GM12878 (cell line): Measurements from ENCODE around the gene TBCD. TPM values are rescaled to one million over a fixed set of nuclear protein-coding genes. Genes with fewer than 3 reads are reported as not detected.

Experiments
- ATAC-seq: fragments of 200-7000 bp; cut with Tn5 transposase; 3 replicates; pipeline ENCODE4 v1.9.1; 2020; ENCODE audit warnings: mild to moderate bottlenecking, moderate library complexity
- BruUV-seq: library from RNA; stranded (reverse); fragments of 400-500 nt; replicated peaks from 2 replicates; lab custom pipeline; 2021; lab: Mats Ljungman, UMichigan
- CTCF ChIA-PET: fragments of 300-600 bp; sonication (Branson Sonifier 250); formaldehyde crosslinking; extraction: SDS; loops from one replicate; lab custom pipeline; 2021; ENCODE audit warnings: inconsistent platforms; lab: Yijun Ruan, JAX
- POLR2A ChIA-PET: fragments of 350-600 bp; formaldehyde crosslinking; extraction: SDS; loops from one replicate; lab custom pipeline; 2021; ENCODE audit warnings: inconsistent platforms; lab: Charles Lee
- RAD21 ChIA-PET: fragments of 300-600 bp; sonication (Branson Sonifier 250); formaldehyde crosslinking; loops from one replicate; lab custom pipeline; 2023; ENCODE audit warnings: antibody characterized with exemption; ENCODE audit not compliant: unreplicated experiment; lab: Charles Lee
- SMC1A ChIA-PET: fragments of 300-600 bp; sonication (Branson Sonifier 250); formaldehyde crosslinking; loops from one replicate; lab custom pipeline; 2023; ENCODE audit not compliant: unreplicated experiment, uncharacterized antibody; lab: Charles Lee
- DNase-seq: peaks from one replicate; pipeline ENCODE4 v3.0.0-alpha.2; 2011; ENCODE audit warnings: low read depth, low spot score
- FAIRE-seq: peaks from 3 replicates; lab custom pipeline; 2011; peaks lifted over from hg19 to GRCh38; lab: Jason Lieb, UNC
- H2AFZ ChIP-seq: 2 replicates; pipeline ENCODE4 v1.6.0; 2011; ENCODE audit warnings: low read depth, low read length, control low read depth; ENCODE audit not compliant: control insufficient read depth
- H3K27ac ChIP-seq: 2 replicates; pipeline ENCODE4 v1.5.1; 2011; ENCODE audit warnings: control low read depth; ENCODE audit not compliant: control insufficient read depth, insufficient read depth
- H3K27me3 ChIP-seq, 2 experiments: replicated peaks in 1 of 2; 2 replicates each; pipeline versions ENCODE4 v1.6.0 to v1.6.1; 2011; ENCODE audit warnings: low read length in 1 of 2; ENCODE audit not compliant: control insufficient read depth in 2 of 2, insufficient read depth in 2 of 2
- H3K36me3 ChIP-seq, 2 experiments: 2 replicates each; pipeline ENCODE4 v1.5.1; 2011; ENCODE audit warnings: low read length in 1 of 2; ENCODE audit not compliant: control insufficient read depth in 2 of 2, insufficient read depth in 2 of 2
- H3K4me1 ChIP-seq: 2 replicates; pipeline ENCODE4 v1.6.1; 2011; ENCODE audit warnings: mild to moderate bottlenecking, low read length, moderate library complexity, mixed read lengths; ENCODE audit not compliant: control insufficient read depth, insufficient read depth
- H3K4me2 ChIP-seq: 2 replicates; pipeline ENCODE4 v1.6.0; 2011; ENCODE audit warnings: control low read depth; ENCODE audit not compliant: control insufficient read depth, insufficient read depth
- H3K4me3 ChIP-seq: fragments of 200-600 bp; sonication (generic); 2 replicates; pipeline ENCODE4 v1.5.1; 2016
- H3K79me2 ChIP-seq: 2 replicates; pipeline ENCODE4 v1.6.0; 2011; ENCODE audit warnings: low read length; ENCODE audit not compliant: control insufficient read depth, insufficient read depth
- H3K9ac ChIP-seq: 2 replicates; pipeline ENCODE4 v1.8.0; 2011; ENCODE audit warnings: low read length, control low read depth, mixed read lengths; ENCODE audit not compliant: control insufficient read depth, insufficient read depth
- H3K9me3 ChIP-seq: replicated peaks from 3 replicates; pipeline ENCODE4 v1.5.1; 2011; ENCODE audit warnings: mild to moderate bottlenecking, low read length; ENCODE audit not compliant: control insufficient read depth, insufficient read depth
- H4K20me1 ChIP-seq: 2 replicates; pipeline ENCODE4 v1.6.0; 2011; ENCODE audit not compliant: control insufficient read depth, insufficient read depth
- POLR2A ChIP-seq: IDR thresholded peaks from 2 replicates; pipeline ENCODE4 v1.6.1; 2011; ENCODE audit warnings: low read depth, mild to moderate bottlenecking, low read length
- WGBS: methylation state at CpG from one replicate; pipeline ENCODE4 v1.1.6; 2016; ENCODE audit warnings: low lambda C conversion rate; ENCODE audit not compliant: insufficient replicate concordance, insufficient coverage; ENCODE audit errors: missing lambda C conversion rate; 5-methylcytosine and 5-hydroxymethylcytosine counted together
- in situ Hi-C: fragments of 300-500 bp; cut with MboI; formaldehyde crosslinking; loops from 9 replicates; pipeline ENCODE4 v1.14.3; 2018; ENCODE audit warnings: mixed read lengths
- intact Hi-C: fragments of 100-400 bp; cut with micrococcal nuclease; formaldehyde crosslinking; loops from one replicate; pipeline ENCODE4 v1.14.2; 2022; ENCODE audit not compliant: unreplicated experiment
- polyA plus RNA-seq, 11 experiments: library from polyadenylated mRNA; depleted of rRNA in 4 of 11; unstranded in 6 of 11; stranded (reverse) in 5 of 11; fragments of >200 nt; fragmentation: Nextera tagmentation in 4 of 11; fragmentation: Illumina TruSeq in 1 of 11; extraction: Ambion mirVana in 4 of 11; extraction: Trizol in 1 of 11; gene quantifications; 1 replicate in 1 of 11; 2 replicates in 10 of 11; pipeline versions ENCODE4 v1.2.1 to v1.2.3, GENCODE V29; 2011 to 2016; ENCODE audit warnings: inconsistent platforms in 2 of 11, missing spikeins in 2 of 11, low read depth in 1 of 11
- total RNA-seq, 4 experiments: library from RNA; depleted of rRNA in 3 of 4; stranded (reverse); fragments of >200 nt in 3 of 4; fragmentation: Illumina TruSeq in 1 of 4; extraction: Trizol in 1 of 4; gene quantifications; 2 replicates each; pipeline versions ENCODE4 v1.2.1 to v1.2.3, GENCODE V29; 2013 to 2021
- TF ChIP-seq, protein P1 (sequence below): fragments of 450-650 bp; IDR thresholded peaks from 2 replicates; pipeline ENCODE4 v1.6.1; 2017; ENCODE audit warnings: antibody characterized with exemption, mild to moderate bottlenecking, moderate library complexity

Gene TBCD
- total and polyA plus RNA-seq, 10 of the 15 experiments (the other 5 are each of a cell fraction or from before 2014, with no cell fraction given) = 10.3 to 114 (median 52.4) TPM

DNA sequence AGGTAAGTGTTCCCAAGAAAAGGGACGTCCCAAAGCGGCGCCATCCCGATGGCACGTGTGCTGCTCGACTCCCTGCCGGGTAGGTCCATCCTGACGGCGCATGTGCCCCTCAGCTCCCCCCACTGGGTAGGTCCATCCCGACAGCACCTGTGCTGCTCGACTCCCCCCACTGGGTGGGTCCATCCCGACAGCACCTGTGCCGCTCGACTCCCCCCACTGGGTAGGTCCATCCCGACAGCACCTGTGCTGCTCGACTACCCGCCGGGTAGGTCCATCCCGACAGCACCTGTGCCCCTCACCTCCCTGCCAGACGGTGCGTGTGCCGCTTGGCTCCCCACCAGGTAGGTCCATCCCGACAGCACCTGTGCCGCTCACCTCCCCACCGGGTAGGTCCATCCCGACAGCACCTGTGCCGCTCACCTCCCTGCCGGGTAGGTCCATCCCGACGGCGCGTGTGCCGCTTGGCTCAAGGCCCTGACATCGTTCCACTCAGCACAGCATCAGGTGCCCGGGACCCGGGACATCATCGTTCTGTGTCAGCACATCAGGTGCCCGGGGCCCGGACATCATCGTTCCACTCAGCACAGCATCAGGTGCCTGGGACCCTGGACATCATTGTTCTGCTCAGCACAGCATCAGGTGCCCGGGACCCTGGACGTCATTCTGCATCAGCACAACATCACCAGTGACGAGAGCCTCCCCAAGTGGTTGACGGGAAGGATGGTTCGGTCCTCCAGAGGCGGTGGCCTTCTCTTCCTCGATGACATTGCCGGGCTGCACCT is 22.2 kb upstream of the TBCD start:
- TF ChIP-seq, protein P1, sequence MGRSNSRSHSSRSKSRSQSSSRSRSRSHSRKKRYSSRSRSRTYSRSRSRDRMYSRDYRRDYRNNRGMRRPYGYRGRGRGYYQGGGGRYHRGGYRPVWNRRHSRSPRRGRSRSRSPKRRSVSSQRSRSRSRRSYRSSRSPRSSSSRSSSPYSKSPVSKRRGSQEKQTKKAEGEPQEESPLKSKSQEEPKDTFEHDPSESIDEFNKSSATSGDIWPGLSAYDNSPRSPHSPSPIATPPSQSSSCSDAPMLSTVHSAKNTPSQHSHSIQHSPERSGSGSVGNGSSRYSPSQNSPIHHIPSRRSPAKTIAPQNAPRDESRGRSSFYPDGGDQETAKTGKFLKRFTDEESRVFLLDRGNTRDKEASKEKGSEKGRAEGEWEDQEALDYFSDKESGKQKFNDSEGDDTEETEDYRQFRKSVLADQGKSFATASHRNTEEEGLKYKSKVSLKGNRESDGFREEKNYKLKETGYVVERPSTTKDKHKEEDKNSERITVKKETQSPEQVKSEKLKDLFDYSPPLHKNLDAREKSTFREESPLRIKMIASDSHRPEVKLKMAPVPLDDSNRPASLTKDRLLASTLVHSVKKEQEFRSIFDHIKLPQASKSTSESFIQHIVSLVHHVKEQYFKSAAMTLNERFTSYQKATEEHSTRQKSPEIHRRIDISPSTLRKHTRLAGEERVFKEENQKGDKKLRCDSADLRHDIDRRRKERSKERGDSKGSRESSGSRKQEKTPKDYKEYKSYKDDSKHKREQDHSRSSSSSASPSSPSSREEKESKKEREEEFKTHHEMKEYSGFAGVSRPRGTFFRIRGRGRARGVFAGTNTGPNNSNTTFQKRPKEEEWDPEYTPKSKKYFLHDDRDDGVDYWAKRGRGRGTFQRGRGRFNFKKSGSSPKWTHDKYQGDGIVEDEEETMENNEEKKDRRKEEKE = no peak
- TF ChIP-seq POLR2A = peak; percentile 42
- Histone ChIP-seq H3K36me3 (peaks cover 4 to 6% of the 10 kb centered on the region in 2 experiments; a peak in 3 of 4 replicates), H3K27me3 (no peaks in the 10 kb centered on the region), H3K9ac (no peak overlapping the region), H4K20me1 (no peaks in the 10 kb centered on the region), H3K4me1 (no peaks in the 10 kb centered on the region), H3K4me3 (no peak overlapping the region), H3K79me2 (no peaks in the 10 kb centered on the region), H3K4me2 (no peak overlapping the region), H3K9me3 (peaks cover 7% of the 10 kb centered on the region; the same call in 2 of the 3 replicates), H2AFZ (no peak overlapping the region), H3K27ac (no peak overlapping the region)
- CTCF ChIA-PET = no interaction called here
- DNase-seq (no peak), FAIRE-seq (no peak), ATAC-seq (no peak)
- SMC1A ChIA-PET = no interaction called here
- intact Hi-C loops = no loop called here
- in situ Hi-C loops = no loop called here
- RAD21 ChIA-PET = no interaction called here
- POLR2A ChIA-PET = no interaction called here
- WGBS = 91% methylated on average over 48 of the region's 48 CpGs
- BruUV-seq = no TSS peak
